HG03280 (cell line): Measurements from ENCODE around the gene SSTR4.

Source experiments
- ATAC-seq: cut with Tn5 transposase; IDR thresholded peaks from one replicate; pipeline ENCODE4 v1.9.1; 2021; ENCODE audit warnings: mild to moderate bottlenecking, moderate library complexity; ENCODE audit not compliant: unreplicated experiment

Gene SSTR4

DNA sequence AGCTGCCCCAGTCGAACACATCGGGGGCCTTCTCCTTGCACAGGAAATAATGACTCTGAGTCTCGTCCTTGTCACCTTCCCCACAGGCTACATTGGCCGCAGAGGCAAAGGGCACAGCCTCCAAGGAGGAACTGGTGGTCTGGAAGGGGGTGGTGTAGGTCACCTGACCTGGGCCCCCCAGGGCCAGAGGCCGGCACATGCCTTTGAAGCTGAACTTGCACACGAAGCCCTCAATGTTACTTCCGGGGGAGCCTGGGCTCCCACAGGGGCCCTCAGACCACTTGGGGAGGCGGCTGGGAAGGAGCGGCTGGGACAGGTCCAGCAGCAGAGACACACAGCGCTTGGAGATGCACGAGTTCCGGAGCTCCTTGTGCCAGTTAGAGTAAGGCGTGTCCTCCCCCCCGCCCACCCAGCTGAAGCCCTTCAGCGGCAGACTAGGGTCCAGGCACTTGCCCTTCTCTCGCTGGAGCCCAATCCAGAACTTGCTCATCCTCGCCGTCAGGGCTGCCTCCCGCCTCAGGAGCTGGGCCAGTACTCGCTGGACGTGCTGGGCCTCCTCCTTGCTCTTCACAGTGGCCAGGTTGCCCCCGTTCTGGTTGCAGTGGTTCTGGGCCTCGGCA, 50.4 kb downstream of the SSTR4 start:
- ATAC-seq: no peak

DNA sequence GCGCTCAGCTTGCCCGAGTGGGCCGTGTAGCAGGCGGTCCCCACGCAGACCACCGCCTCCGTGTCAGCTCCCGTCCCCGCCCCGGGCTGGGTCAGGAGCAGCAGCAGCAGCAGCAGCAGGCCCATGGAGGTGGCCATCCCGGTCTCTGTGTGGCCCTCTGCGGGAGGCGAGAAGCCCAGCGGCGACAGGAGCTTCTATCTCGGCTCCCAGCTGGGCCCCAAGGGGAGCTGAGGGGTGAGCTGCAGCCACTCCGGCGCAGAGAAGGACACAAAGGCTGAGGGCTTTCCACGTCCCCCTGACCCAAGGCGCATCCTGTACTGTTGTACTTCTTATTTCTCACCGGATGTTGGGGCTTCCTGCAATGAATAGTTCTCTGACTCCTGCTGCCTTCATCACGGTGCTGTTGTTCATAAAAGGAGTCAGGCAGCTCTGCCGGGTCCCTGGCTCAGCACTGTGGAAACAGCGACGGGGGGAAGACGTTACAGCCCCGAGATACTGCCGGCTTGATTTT, 51.0 kb downstream of the SSTR4 start, which contains the start of gene CD93:
Gene CD93 (minus strand): TSS at position 269 of the 511 bp plus-strand sequence. CDS start 132 bp downstream, at position 137.
- ATAC-seq: no peak

DNA sequence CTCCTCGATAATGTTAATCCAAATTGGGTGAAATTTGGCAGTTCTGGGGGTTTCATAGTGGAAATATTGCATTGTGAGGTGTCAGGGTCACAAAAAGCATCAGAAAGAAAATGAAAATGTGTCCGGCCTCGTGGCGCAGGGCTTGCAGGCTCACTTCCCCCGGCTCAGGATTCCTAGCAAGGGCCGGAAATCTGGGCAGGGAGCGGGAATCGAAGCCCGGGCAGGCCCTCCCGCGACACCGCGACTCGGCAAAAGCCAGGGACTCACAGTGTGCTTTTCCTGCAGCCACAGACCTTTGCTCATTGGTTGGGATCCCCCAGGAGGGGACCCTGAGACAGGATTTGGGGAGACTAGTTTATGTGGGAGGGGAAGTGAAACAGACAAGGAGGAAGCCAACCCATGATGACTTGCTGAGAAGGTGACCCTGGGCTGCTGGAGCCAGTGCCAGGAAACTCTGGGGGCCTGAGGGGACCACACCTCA, 51.9 kb downstream of the SSTR4 start:
- ATAC-seq: no peak

DNA sequence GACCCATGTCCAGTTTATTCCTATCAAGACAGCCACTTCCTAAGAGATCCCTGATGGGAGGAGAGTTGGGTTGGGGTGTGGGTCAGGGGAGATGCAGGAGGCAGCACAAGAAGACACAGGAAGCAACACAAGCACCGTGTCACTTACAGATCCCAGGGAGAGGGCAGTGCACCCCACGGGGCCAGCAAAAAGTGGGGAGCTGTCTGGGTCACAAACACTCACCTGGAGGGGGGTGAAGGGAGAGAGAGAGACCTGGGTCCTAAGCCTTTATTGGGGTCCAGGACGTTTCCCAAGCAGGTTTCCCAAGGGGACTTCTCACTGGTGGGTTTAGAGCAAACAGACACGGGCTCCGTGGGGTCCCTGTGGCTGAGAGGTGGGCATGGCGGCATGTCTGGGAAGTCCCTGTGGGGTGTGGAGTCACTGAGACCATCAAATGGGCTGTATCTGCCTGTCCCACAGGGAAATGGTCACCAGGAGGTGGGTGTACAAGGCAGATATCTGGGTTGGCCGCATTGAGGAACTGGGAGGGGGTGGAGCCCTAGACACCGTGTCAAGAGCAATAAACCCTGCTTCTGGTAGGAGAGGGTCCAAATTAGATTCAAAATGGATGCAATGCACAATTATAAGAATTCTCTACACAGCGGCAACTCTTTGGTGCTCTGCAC, 52.6 kb downstream of the SSTR4 start:
- ATAC-seq: no peak
